Epithelial cell of proximal tubule (primary cell): ENCODE measurements around the gene SBK1. TPM values are rescaled to one million over a fixed set of nuclear protein-coding genes. Genes with fewer than 3 reads are reported as not detected.
A peak's percentile ranks its signal among the peaks of the same experiment; 100 is the strongest.

ENCODE experiments used
- DNase-seq: peaks from one replicate; pipeline ENCODE4 v3.0.0-alpha.2; 2011; ENCODE audit warnings: low read depth
- H3K4me3 ChIP-seq: 2 replicates; pipeline ENCODE4 v1.5.1; 2011; ENCODE audit warnings: low read depth, mild to moderate bottlenecking, low read length
- CTCF ChIP-seq: conservative IDR thresholded peaks from 2 replicates; pipeline ENCODE4 v1.5.1; 2012; ENCODE audit warnings: low read depth, mild to moderate bottlenecking, low read length
- total RNA-seq: library from RNA; depleted of rRNA; stranded (reverse); fragments of >200 nt; gene quantifications from 2 replicates; pipeline ENCODE4 v1.2.3, GENCODE V29; 2015

SBK1 gene
- total RNA-seq, 1 donor from 2014 or later, result 4.8 TPM

GRCh38 chr16:28267356-28267755 lies 25.0 kb upstream of the SBK1 start:
- DNase-seq, result no peak
- H3K4me3 ChIP-seq, result no peak overlapping the region
- TF ChIP-seq CTCF, result no peak

GRCh38 chr16:28273511-28273910 lies 18.8 kb upstream of the SBK1 start:
- TF ChIP-seq CTCF, result no peak
- DNase-seq, result no peak

GRCh38 chr16:28274676-28275075 lies 17.6 kb upstream of the SBK1 start:
- TF ChIP-seq CTCF, result no peak
- no peak overlapping the region for H3K4me3 ChIP-seq
- no peak for DNase-seq

More at GRCh38 chr16:28273511-28273910, 18.8 kb upstream of the SBK1 start:
- no peak overlapping the region for H3K4me3 ChIP-seq

- no peak overlapping the region for H3K4me3 ChIP-seq
- DNase-seq, result no peak
- TF ChIP-seq CTCF, result no peak
Measured at GRCh38 chr16:28276301-28276700, 16.0 kb upstream of the SBK1 start.

- peak; percentile 88 for TF ChIP-seq CTCF
- DNase-seq, result no peak
- H3K4me3 ChIP-seq, result peak overlapping the region; percentile 55
Measured at GRCh38 chr16:28277537-28278388, 14.6 kb upstream of the SBK1 start.

GRCh38 chr16:28279006-28279405 lies 13.3 kb upstream of the SBK1 start:
- DNase-seq, result no peak
- no peak for TF ChIP-seq CTCF

More at GRCh38 chr16:28279006-28279405, 13.3 kb upstream of the SBK1 start:
- H3K4me3 ChIP-seq, result no peak overlapping the region
